SK-N-SH (cell line): Measurements from ENCODE around the gene GCNT2. TPM values are rescaled to one million over a fixed set of nuclear protein-coding genes. Genes with fewer than 3 reads are reported as not detected.

Experiments
- CTCF ChIA-PET: fragments of 300-600, 350-600 bp; formaldehyde crosslinking; extraction: SDS; loops from one replicate; lab custom pipeline; 2021; lab: Yijun Ruan, JAX
- POLR2A ChIA-PET: fragments of 350-600 bp; sonication (Branson Sonifier 250); formaldehyde crosslinking; extraction: SDS; loops from one replicate; lab custom pipeline; 2020; ENCODE audit warnings: antibody characterized with exemption, inconsistent platforms; lab: Yijun Ruan, JAX
- DNase-seq: peaks from one replicate; pipeline ENCODE4 v3.0.0; 2012
- H2AFZ ChIP-seq: fragments of 200-600 bp; sonication (generic); 2 replicates; pipeline ENCODE4 v1.8.1; 2016; ENCODE audit warnings: antibody characterized with exemption, mild to moderate bottlenecking, low read depth
- H3F3A ChIP-seq: fragments of 200-600 bp; sonication (generic); replicated peaks from 2 replicates; pipeline ENCODE3; 2016; ENCODE audit warnings: antibody characterized with exemption, mild to moderate bottlenecking; ENCODE audit not compliant: insufficient read depth
- H3K27ac ChIP-seq, 2 experiments: fragments of 200-500 bp in 1 of 2; fragments of 200-600 bp in 1 of 2; sonication (Bioruptor generic) in 1 of 2; sonication (generic), shearing (Covaris generic) in 1 of 2; 2 replicates each; pipeline versions ENCODE4 v1.5.1 to v1.6.1; 2014 to 2016; ENCODE audit warnings: low read depth in 2 of 2, inconsistent platforms in 1 of 2, low read length in 1 of 2, mild to moderate bottlenecking in 1 of 2, mixed read lengths in 1 of 2
- H3K27me3 ChIP-seq: fragments of 200-600 bp; sonication (generic), shearing (Covaris generic); 2 replicates; pipeline ENCODE4 v1.6.1; 2016; ENCODE audit warnings: mixed run types; ENCODE audit not compliant: insufficient read depth
- H3K36me3 ChIP-seq, 2 experiments: fragments of 200-500 bp in 1 of 2; fragments of 200-600 bp in 1 of 2; sonication (Bioruptor generic) in 1 of 2; sonication (generic) in 1 of 2; replicated peaks in 1 of 2; 2 replicates each; pipeline versions ENCODE3 to v1.5.1; 2014 to 2016; ENCODE audit warnings: low read length in 1 of 2, mild to moderate bottlenecking in 1 of 2; ENCODE audit not compliant: insufficient read depth in 2 of 2, control insufficient read depth in 1 of 2
- H3K4me1 ChIP-seq, 2 experiments: fragments of 200-500 bp in 1 of 2; fragments of 200-600 bp in 1 of 2; sonication (Bioruptor generic) in 1 of 2; sonication (generic), shearing (Covaris generic) in 1 of 2; 2 replicates each; pipeline versions ENCODE4 v1.5.1 to v1.6.1; 2014 to 2016; ENCODE audit warnings: low read depth in 1 of 2, low read length in 1 of 2, mixed run types in 1 of 2; ENCODE audit not compliant: insufficient read depth in 2 of 2, control insufficient read depth in 1 of 2
- H3K4me2 ChIP-seq: fragments of 200-600 bp; sonication (generic), shearing (Covaris generic); 2 replicates; pipeline ENCODE4 v1.6.1; 2017; ENCODE audit warnings: mixed run types
- H3K4me3 ChIP-seq, 2 experiments: fragments of 200-500 bp in 1 of 2; fragments of 200-600 bp in 1 of 2; sonication (Bioruptor generic) in 1 of 2; sonication (generic), shearing (Covaris generic) in 1 of 2; 2 replicates each; pipeline versions ENCODE4 v1.5.1 to v1.8.1; 2014 to 2016; ENCODE audit warnings: low read depth in 2 of 2, inconsistent platforms in 1 of 2, low read length in 1 of 2, mild to moderate bottlenecking in 1 of 2, mixed read lengths in 1 of 2, moderate library complexity in 1 of 2
- H3K79me2 ChIP-seq: fragments of 200-600 bp; sonication (generic); 2 replicates; pipeline ENCODE4 v1.8.1; 2017; ENCODE audit warnings: mild to moderate bottlenecking; ENCODE audit not compliant: insufficient read depth
- H3K9ac ChIP-seq: fragments of 200-600 bp; sonication (generic); 2 replicates; pipeline ENCODE4 v1.6.1; 2017; ENCODE audit warnings: mixed run types
- H3K9me2 ChIP-seq: fragments of 200-600 bp; sonication (generic); 2 replicates; pipeline ENCODE4 v1.6.1; 2017; ENCODE audit warnings: mixed run types
- H3K9me3 ChIP-seq: fragments of 200-600 bp; sonication (generic); 2 replicates; pipeline ENCODE4 v1.6.1; 2017; ENCODE audit warnings: mixed run types, mild to moderate bottlenecking, moderate library complexity
- H4K20me1 ChIP-seq: fragments of 200-600 bp; sonication (generic); 2 replicates; pipeline ENCODE4 v1.6.1; 2017; ENCODE audit warnings: mild to moderate bottlenecking, mixed run types; ENCODE audit not compliant: insufficient read depth
- EP300 ChIP-seq, 2 experiments: IDR thresholded peaks; 2 replicates each; pipeline versions ENCODE4 v1.4.0 to v1.6.1; 2012; ENCODE audit warnings: borderline replicate concordance in 1 of 2, low read depth in 1 of 2, low read length in 1 of 2
- FOSL2 ChIP-seq: IDR thresholded peaks from 2 replicates; pipeline ENCODE4 v1.4.0; 2012; ENCODE audit warnings: low read depth, mild to moderate bottlenecking, moderate library complexity, borderline replicate concordance
- FOXM1 ChIP-seq: IDR thresholded peaks from 2 replicates; pipeline ENCODE4 v1.4.0; 2012; ENCODE audit warnings: low read depth, mild to moderate bottlenecking
- GABPA ChIP-seq: IDR thresholded peaks from 2 replicates; pipeline ENCODE4 v1.4.0; 2012; ENCODE audit warnings: low read depth, mild to moderate bottlenecking
- GATA2 ChIP-seq: sonication (generic); formaldehyde crosslinking; IDR thresholded peaks from 2 replicates; pipeline ENCODE4 v1.5.0; 2020; ENCODE audit warnings: mild to moderate bottlenecking, missing genetic modification reagents
- JUND ChIP-seq: IDR thresholded peaks from 2 replicates; pipeline ENCODE4 v1.4.0; 2012
- MEF2A ChIP-seq: IDR thresholded peaks from 2 replicates; pipeline ENCODE4 v1.4.0; 2012; ENCODE audit warnings: low read depth, borderline replicate concordance
- NRF1 ChIP-seq: IDR thresholded peaks from 2 replicates; pipeline ENCODE4 v1.6.1; 2012; ENCODE audit warnings: low read depth, mild to moderate bottlenecking, low read length
- RAD21 ChIP-seq: IDR thresholded peaks from 2 replicates; pipeline ENCODE4 v1.6.1; 2012; ENCODE audit warnings: mild to moderate bottlenecking, low read length
- RCOR1 ChIP-seq: fragments of 150-350 bp; IDR thresholded peaks from 2 replicates; pipeline ENCODE4 v1.6.1; 2017; ENCODE audit warnings: antibody characterized with exemption, low read length
- RFX5 ChIP-seq: IDR thresholded peaks from 2 replicates; pipeline ENCODE4 v1.6.1; 2012; ENCODE audit warnings: mild to moderate bottlenecking, improper control_type of control experiment, low read length
- RXRA ChIP-seq: IDR thresholded peaks from 2 replicates; pipeline ENCODE4 v1.4.0; 2012; ENCODE audit warnings: low read depth, mild to moderate bottlenecking, borderline replicate concordance
- SMC3 ChIP-seq: IDR thresholded peaks from 2 replicates; pipeline ENCODE4 v1.6.1; 2012; ENCODE audit warnings: low read depth, low read length, improper control_type of control experiment
- TCF12 ChIP-seq: IDR thresholded peaks from 2 replicates; pipeline ENCODE4 v1.4.0; 2012
- TEAD4 ChIP-seq: IDR thresholded peaks from 2 replicates; pipeline ENCODE4 v1.4.0; 2012; ENCODE audit warnings: mild to moderate bottlenecking, borderline replicate concordance; ENCODE audit not compliant: insufficient read depth
- YY1 ChIP-seq: IDR thresholded peaks from 2 replicates; pipeline ENCODE4 v1.4.0; 2012; ENCODE audit warnings: low read depth, mild to moderate bottlenecking
- WGBS: methylation state at CpG from one replicate; pipeline ENCODE4 v1.1.6; 2017; ENCODE audit warnings: low lambda C conversion rate; 5-methylcytosine and 5-hydroxymethylcytosine counted together
- polyA plus RNA-seq, 3 experiments: library from polyadenylated mRNA; depleted of rRNA; stranded (reverse); fragments of >200 nt; gene quantifications; 2 replicates each; pipeline ENCODE4 v1.2.3, GENCODE V29; 2012
- TF ChIP-seq, protein P1 (sequence below): IDR thresholded peaks from 2 replicates; pipeline ENCODE4; 2012
- TF ChIP-seq, protein P2 (sequence below): fragments of 150-350 bp; IDR thresholded peaks from 2 replicates; pipeline ENCODE4 v1.6.1; 2016; ENCODE audit warnings: mild to moderate bottlenecking, low read depth, low read length
- TF ChIP-seq, protein P3 (sequence below): fragments of 150-350 bp; IDR thresholded peaks from 2 replicates; pipeline ENCODE4 v1.6.1; 2017; ENCODE audit warnings: antibody characterized with exemption, low read length, low read depth, borderline replicate concordance
- TF ChIP-seq, protein P4 (sequence below): IDR thresholded peaks from 2 replicates; pipeline ENCODE4 v1.4.0; 2012; ENCODE audit warnings: low read depth, borderline replicate concordance

Gene GCNT2
- polyA plus RNA-seq, 1 of the 3 experiments (the other 2 are of a cell fraction) = 0.13 TPM

DNA sequence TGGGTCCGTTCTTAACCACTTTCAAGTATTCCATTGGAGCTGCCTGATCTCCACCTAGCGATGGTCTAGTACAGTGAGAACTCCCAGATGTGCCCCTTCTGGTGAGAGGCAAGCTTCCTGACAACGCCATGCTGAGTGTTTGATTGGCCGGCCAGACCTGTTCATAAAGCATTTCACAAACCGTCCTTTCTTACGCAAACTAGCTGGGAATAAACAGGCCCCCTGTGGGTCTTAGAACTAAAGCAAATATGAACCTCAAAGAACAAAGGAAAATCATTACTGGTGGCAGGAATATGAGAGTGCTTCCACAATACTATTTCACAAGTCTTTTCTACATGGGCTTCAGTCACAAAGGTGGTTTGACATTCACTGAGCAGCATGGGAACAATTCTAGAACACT is 15.6 kb upstream of the GCNT2 start:
- no peaks in the 10 kb centered on the region for H3K36me3 ChIP-seq
- H4K20me1 ChIP-seq = no peaks in the 10 kb centered on the region
- H2AFZ ChIP-seq = no peak overlapping the region
- WGBS = 53% methylated on average over 6 of the region's 6 CpGs
- H3K79me2 ChIP-seq = no peaks in the 10 kb centered on the region
- no peak overlapping the region for H3K4me2 ChIP-seq
- peaks cover 0 to 2% of the 10 kb centered on the region in 2 experiments; a peak in 1 of 4 replicates for H3K4me1 ChIP-seq
- H3K9ac ChIP-seq = no peak overlapping the region
- no peaks in the 10 kb centered on the region for H3K9me2 ChIP-seq
- TF ChIP-seq TCF12 (no peak), RFX5 (no peak), RAD21 (no peak), JUND (no peak), NRF1 (no peak), YY1 (no peak), TEAD4 (no peak), MEF2A (no peak), RCOR1 (no peak), FOSL2 (no peak), GABPA (no peak)
- TF ChIP-seq, protein P1, sequence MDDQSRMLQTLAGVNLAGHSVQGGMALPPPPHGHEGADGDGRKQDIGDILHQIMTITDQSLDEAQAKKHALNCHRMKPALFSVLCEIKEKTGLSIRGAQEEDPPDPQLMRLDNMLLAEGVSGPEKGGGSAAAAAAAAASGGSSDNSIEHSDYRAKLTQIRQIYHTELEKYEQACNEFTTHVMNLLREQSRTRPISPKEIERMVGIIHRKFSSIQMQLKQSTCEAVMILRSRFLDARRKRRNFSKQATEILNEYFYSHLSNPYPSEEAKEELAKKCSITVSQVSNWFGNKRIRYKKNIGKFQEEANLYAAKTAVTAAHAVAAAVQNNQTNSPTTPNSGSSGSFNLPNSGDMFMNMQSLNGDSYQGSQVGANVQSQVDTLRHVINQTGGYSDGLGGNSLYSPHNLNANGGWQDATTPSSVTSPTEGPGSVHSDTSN = no peak
- TF ChIP-seq, protein P2, sequence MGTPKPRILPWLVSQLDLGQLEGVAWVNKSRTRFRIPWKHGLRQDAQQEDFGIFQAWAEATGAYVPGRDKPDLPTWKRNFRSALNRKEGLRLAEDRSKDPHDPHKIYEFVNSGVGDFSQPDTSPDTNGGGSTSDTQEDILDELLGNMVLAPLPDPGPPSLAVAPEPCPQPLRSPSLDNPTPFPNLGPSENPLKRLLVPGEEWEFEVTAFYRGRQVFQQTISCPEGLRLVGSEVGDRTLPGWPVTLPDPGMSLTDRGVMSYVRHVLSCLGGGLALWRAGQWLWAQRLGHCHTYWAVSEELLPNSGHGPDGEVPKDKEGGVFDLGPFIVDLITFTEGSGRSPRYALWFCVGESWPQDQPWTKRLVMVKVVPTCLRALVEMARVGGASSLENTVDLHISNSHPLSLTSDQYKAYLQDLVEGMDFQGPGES = no peak
- TF ChIP-seq, all 33 proteins: peak for 0
- H3K27ac ChIP-seq = no peak overlapping the region
- peaks cover 9% of the 10 kb centered on the region; the same call in 1 of the 2 replicates for H3K27me3 ChIP-seq
- no peaks in the 10 kb centered on the region for H3F3A ChIP-seq
- ChIA-PET POLR2A (no interaction called here), CTCF (interaction anchor here (1.2 to 1.7 kb wide), 2 partner anchors 27 to 295 kb away, joined by 3 to 4 read pairs; no protein-coding TSS in a partner anchor)
- no peaks in the 10 kb centered on the region for H3K9me3 ChIP-seq
- no peak for DNase-seq
- H3K4me3 ChIP-seq = no peak overlapping the region

DNA sequence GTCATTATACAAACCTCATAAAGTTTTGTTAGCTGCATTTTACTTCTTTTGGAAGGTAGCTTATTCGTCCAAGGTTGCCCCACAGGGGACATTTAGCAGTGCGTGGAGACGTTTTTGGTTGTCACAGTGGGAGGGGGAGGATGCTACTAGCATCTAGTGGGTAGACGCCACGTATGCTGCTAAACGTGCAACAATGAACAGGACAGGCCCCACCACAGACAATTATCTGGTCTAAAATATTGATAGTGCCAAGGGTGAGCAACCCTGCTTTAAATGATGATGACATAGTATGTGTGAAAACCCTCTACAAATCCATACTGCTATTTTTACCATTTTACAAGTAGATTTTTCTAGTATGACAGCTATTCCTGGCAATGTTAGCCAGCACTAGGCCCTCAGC is 13.9 kb upstream of the GCNT2 start:
- Histone ChIP-seq H3K36me3 (no peaks in the 10 kb centered on the region), H2AFZ (no peak overlapping the region), H3K4me2 (no peak overlapping the region), H3K4me1 (peaks cover 0 to 2% of the 10 kb centered on the region in 2 experiments; a peak in 1 of 4 replicates), H3K79me2 (no peaks in the 10 kb centered on the region), H3K9me3 (no peaks in the 10 kb centered on the region), H4K20me1 (no peaks in the 10 kb centered on the region), H3K9me2 (no peaks in the 10 kb centered on the region), H3K4me3 (no peak overlapping the region), H3F3A (no peaks in the 10 kb centered on the region), H3K27ac (no peak overlapping the region), H3K27me3 (peaks cover 9% of the 10 kb centered on the region; the same call in 1 of the 2 replicates), H3K9ac (no peak overlapping the region)
- ChIA-PET POLR2A (no interaction called here), CTCF (interaction anchor here (0.7 to 1.2 kb wide), 2 partner anchors 29 to 214 kb away, joined by 3 read pairs; no protein-coding TSS in a partner anchor)
- TF ChIP-seq RXRA = no peak
- TF ChIP-seq, protein P1 = no peak
- TF ChIP-seq, protein P3, sequence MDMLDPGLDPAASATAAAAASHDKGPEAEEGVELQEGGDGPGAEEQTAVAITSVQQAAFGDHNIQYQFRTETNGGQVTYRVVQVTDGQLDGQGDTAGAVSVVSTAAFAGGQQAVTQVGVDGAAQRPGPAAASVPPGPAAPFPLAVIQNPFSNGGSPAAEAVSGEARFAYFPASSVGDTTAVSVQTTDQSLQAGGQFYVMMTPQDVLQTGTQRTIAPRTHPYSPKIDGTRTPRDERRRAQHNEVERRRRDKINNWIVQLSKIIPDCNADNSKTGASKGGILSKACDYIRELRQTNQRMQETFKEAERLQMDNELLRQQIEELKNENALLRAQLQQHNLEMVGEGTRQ = no peak
- no peak for TF ChIP-seq SMC3
- TF ChIP-seq FOXM1 = no peak
- TF ChIP-seq, protein P4, sequence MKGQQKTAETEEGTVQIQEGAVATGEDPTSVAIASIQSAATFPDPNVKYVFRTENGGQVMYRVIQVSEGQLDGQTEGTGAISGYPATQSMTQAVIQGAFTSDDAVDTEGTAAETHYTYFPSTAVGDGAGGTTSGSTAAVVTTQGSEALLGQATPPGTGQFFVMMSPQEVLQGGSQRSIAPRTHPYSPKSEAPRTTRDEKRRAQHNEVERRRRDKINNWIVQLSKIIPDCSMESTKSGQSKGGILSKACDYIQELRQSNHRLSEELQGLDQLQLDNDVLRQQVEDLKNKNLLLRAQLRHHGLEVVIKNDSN = no peak
- no peak for TF ChIP-seq RCOR1
- TF ChIP-seq GATA2 (CRISPR knock-in tag) = no peak
- TF ChIP-seq RFX5 = no peak
- no peak for TF ChIP-seq EP300 (IDR thresholded peaks at IDR 0.05; ENCODE audit: borderline replicate concordance in 1 of 2, low read depth in 1 of 2, low read length in 1 of 2)
- WGBS = 61% methylated on average over 6 of the region's 6 CpGs
- DNase-seq = no peak
